ENCODE data around the gene SUB1. TPM values are rescaled to one million over a fixed set of nuclear protein-coding genes. Genes with fewer than 3 reads are reported as not detected.

Gene SUB1
- total RNA-seq, 1 experiment from 2014 or later = 612 TPM

GRCh38 chr5:32642276-32643002 lies 57.1 kb downstream of the SUB1 start:
- peak; percentile 28 for DNase-seq (ENCODE audit: low read depth)

- DNase-seq (ENCODE audit: low read depth) = peak; percentile 52
Observed at GRCh38 chr5:32645246-32645645, 59.9 kb downstream of the SUB1 start.

DNA sequence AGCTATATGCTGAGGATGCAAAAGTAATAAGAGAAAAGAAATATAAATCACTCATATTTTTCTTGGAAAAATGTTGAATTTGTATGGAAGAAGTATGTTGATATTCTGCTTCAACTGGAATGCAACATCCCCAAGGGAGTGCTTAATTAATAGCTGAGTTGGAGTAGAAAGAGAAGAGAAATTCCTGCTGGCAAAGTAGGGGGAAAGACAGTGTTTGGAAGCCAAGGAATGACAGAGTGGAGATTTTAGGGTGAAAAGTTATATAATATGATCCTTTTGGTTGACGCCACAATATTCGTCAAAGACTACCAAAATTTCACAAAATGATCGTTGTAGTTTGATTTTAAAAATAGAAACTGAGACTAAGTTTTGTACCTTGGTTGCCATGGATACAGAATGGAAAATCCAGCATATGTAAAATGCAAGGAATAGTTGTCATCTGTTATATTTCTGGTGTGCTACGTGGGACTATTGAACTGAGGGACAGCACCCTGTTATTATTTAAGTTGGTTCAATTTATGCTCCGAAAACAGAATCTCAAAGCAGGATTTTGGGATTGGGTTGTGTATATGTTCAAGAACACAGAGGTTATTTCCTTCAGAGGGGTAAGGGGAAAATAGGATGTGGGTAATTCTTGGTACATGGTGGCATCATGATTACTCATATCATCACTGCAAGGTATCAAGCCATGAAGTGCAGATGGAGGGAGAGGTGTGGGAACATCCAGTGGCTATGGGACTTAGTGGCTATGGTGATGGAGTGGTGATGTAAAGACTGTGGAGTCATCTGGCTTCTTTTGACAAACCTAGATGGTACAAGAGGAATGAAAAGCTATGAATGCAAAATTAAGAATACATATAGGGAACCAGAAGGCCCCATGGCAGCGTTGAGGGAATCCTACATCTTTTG lies 61.0 kb downstream of the SUB1 start:
- no peak for DNase-seq (ENCODE audit: low read depth)

DNA sequence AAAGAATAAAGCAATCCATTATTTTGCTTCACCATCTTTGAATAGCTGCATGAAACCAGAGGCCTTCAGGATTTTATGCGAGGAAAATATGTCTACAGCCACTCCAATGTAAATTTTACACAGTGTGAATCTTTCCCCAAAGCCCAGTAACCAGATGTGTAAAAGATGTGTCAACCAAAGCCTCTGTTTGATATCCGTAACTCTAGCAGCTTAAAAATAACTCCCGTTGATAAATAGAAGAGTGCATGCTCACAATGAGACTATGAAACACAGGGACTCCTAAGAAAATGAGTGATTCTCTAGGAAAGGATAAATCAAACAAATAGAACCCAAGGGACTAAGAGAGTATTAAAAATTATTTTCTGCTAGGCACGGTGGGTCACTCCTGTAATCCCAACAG lies 65.7 kb downstream of the SUB1 start:
- DNase-seq (ENCODE audit: low read depth) = no peak

DNA sequence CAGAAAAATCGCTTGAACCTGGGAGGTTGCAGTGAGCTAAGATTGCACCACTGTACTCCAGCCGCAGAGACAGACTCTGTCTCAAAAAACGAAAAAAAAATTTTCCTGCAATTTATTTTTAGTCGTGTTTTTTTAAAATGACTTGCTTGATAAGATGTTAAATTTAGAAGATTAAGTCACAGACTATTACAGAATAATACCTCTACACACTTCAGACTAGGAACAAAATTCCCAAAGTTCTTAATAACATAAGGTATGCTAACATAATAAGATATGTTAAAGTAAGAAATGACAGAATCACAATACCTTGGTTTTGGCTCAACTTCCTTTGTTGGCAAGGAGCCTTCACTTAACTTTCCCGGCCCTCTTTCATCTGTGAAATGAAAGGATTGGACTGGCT lies 66.3 kb downstream of the SUB1 start:
- no peak for DNase-seq (ENCODE audit: low read depth)

Other genes starting within 250 kb of the SUB1 start
- gene ZFR, start 140.8 kb upstream of the SUB1 start, total RNA-seq (2014; rRNA removed; shearing (Covaris generic)) = 46.6 and 66.8 TPM in 2 replicates
- gene NPR3, start 125.8 kb downstream of the SUB1 start, total RNA-seq (2014; rRNA removed; shearing (Covaris generic)) = 0.15 and 0.52 TPM in 2 replicates

Data from M059J (cell line).